Measurements from ENCODE around the gene ENPP4.
"Not testable (repeated sequence)": the region's sequence is repeated elsewhere in the genome, so short reads cannot be mapped to it uniquely, and the experiment has no call there.

ENPP4 gene

GRCh38 chr6:46129291-46129628 is 529 bp upstream of the ENPP4 start:
- H3K4me1 ChIP-seq (ENCODE audit: control insufficient read depth, insufficient read depth, low read length) = no peaks in the 10 kb centered on the region
- H3K9me3 ChIP-seq (ENCODE audit: control insufficient read depth, insufficient read depth, low read depth, low read length) = no peaks in the 10 kb centered on the region
- peak; percentile 31; the same call in 1 of the 2 replicates for TF ChIP-seq ZEB2 (tag by site-specific recombination; IDR thresholded peaks at IDR 0.05)
- TF ChIP-seq ZNF2 (tag by site-specific recombination; IDR thresholded peaks at IDR 0.05) = 0 out of 2 replicates have a peak, but pooled peaks have one; percentile 33
- TF ChIP-seq ZNF629 (tag by site-specific recombination; IDR thresholded peaks at IDR 0.05) = 0 out of 2 replicates have a peak, but pooled peaks have one; percentile 12
- TF ChIP-seq ZBTB8A (tag by site-specific recombination; IDR thresholded peaks at IDR 0.05) = no peak
- TF ChIP-seq ZBTB1 (tag by site-specific recombination; IDR thresholded peaks at IDR 0.05) = no peak
- TF ChIP-seq SP7 (tag by site-specific recombination; IDR thresholded peaks at IDR 0.05) = 0 out of 2 replicates have a peak, but pooled peaks have one; percentile 5
- TF ChIP-seq MEIS1 (CRISPR knock-in tag; IDR thresholded peaks at IDR 0.05; ENCODE audit: borderline replicate concordance) = no peak
- no peak for TF ChIP-seq HOXA7 (CRISPR knock-in tag; IDR thresholded peaks at IDR 0.05; ENCODE audit: borderline replicate concordance)
- TF ChIP-seq ZNF670 (tag by site-specific recombination; IDR thresholded peaks at IDR 0.05; ENCODE audit: low read depth) = no peak
- no peak for TF ChIP-seq ZNF530 (tag by site-specific recombination; IDR thresholded peaks at IDR 0.05; ENCODE audit: low read depth)
- TF ChIP-seq ZNF830 (tag by site-specific recombination; IDR thresholded peaks at IDR 0.05; ENCODE audit: low read depth) = no peak
- CTCF ChIA-PET = interaction anchor here (0.5 to 3.3 kb wide), 7 partner anchors 39 to 252 kb away, joined by 3 to 14 read pairs (median 4); no protein-coding TSS in a partner anchor
- H3K36me3 ChIP-seq (ENCODE audit: control insufficient read depth in 2 of 2, insufficient read depth in 1 of 2, low read length in 2 of 2) = no peaks in the 10 kb centered on the region
- POLR2A ChIA-PET = interaction anchor here (0.9 to 1.8 kb wide), 6 partner anchors 10 to 217 kb away, joined by 3 to 12 read pairs (median 4); partner anchors contain the start of gene ENPP5
- H3K27ac ChIP-seq (ENCODE audit: extremely low read depth, low read depth, low read length) = no peak overlapping the region
- H3K4me3 ChIP-seq (ENCODE audit: low read depth, low read length) = peak overlapping the region; percentile 88

DNA sequence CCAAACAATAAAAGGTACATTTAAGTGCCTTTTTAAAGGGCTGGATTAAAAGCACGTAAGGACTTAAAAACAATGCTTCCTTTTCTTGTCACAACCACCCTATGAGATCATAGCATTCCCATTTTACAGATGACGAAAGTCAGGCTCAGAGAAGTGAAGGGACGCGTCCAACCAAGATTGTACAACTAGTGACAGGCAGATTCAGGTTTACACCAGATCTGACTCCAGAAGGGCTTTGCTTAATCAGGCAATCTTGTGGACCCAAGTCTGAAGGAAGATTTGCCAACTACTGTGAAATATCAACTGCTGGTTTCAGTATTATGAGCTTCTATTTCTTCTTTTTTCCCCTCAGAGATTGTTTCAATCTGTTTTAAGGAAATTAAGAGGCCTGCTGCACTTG is 877 bp downstream of the ENPP4 start:
- POLR2A ChIA-PET = interaction anchor here (0.7 kb wide), 1 partner anchor 55 kb away, joined by 4 read pairs; no protein-coding TSS in a partner anchor

GRCh38 chr6:46131291-46131690 is 1.5 kb downstream of the ENPP4 start:
- H3K9me3 ChIP-seq (ENCODE audit: control insufficient read depth, insufficient read depth, low read depth, low read length); H3K27ac ChIP-seq (ENCODE audit: extremely low read depth, low read depth, low read length); H3K4me1 ChIP-seq (ENCODE audit: control insufficient read depth, insufficient read depth, low read length); H3K4me3 ChIP-seq (ENCODE audit: low read depth, low read length); H3K36me3 ChIP-seq (ENCODE audit: control insufficient read depth in 2 of 2, insufficient read depth in 1 of 2, low read length in 2 of 2); POLR2A ChIA-PET: not testable (repeated sequence)
- CTCF ChIA-PET = interaction anchor here (0.7 kb wide), 1 partner anchor 808 kb away, joined by 3 read pairs; no protein-coding TSS in a partner anchor
- TF ChIP-seq, protein P1, sequence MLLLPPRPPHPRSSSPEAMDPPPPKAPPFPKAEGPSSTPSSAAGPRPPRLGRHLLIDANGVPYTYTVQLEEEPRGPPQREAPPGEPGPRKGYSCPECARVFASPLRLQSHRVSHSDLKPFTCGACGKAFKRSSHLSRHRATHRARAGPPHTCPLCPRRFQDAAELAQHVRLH (tag by site-specific recombination; IDR thresholded peaks at IDR 0.05) = 0 out of 2 replicates have a peak, but pooled peaks have one; percentile 39
- peak; percentile 92 for TF ChIP-seq ZNF146 (tag by site-specific recombination; IDR thresholded peaks at IDR 0.05)

More for the DNA sequence above, 877 bp downstream of the ENPP4 start:
- H3K36me3 ChIP-seq (ENCODE audit: control insufficient read depth in 2 of 2, insufficient read depth in 1 of 2, low read length in 2 of 2) = no peaks in the 10 kb centered on the region
- H3K4me3 ChIP-seq (ENCODE audit: low read depth, low read length) = peak overlapping the region; percentile 88
- H3K4me1 ChIP-seq (ENCODE audit: control insufficient read depth, insufficient read depth, low read length) = no peaks in the 10 kb centered on the region
- no peak overlapping the region for H3K27ac ChIP-seq (ENCODE audit: extremely low read depth, low read depth, low read length)
- no peaks in the 10 kb centered on the region for H3K9me3 ChIP-seq (ENCODE audit: control insufficient read depth, insufficient read depth, low read depth, low read length)
- CTCF ChIA-PET = interaction anchor here (0.7 to 3.3 kb wide), 3 partner anchors 40 to 807 kb away, joined by 3 to 14 read pairs (median 4); no protein-coding TSS in a partner anchor
- no peak for TF ChIP-seq YY2 (tag by site-specific recombination; IDR thresholded peaks at IDR 0.05)
- TF ChIP-seq KLF7 (tag by site-specific recombination; IDR thresholded peaks at IDR 0.05; ENCODE audit: borderline replicate concordance) = no peak
- 0 out of 2 replicates have a peak, but pooled peaks have one; percentile 33 for TF ChIP-seq ZFP69B (tag by site-specific recombination; IDR thresholded peaks at IDR 0.05)

DNA sequence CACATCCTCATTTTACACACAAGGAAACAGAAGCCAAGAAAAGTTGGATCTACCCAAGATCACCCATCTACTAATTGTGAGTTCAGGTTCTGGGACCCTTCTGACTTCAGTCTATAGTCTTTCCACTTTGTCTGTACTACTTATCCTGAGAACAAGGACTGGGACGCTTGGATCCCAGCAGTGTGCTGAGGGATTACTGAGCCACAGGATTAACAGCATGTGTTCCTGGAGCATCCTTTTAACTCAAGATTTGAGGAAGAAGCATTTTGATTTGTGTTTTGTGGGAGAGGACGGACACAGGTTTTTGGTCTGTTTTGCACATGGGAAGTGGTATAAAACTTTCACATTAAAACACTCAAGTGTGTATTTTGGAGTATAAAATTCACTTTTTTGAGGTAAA is 4.4 kb downstream of the ENPP4 start:
- POLR2A ChIA-PET = no interaction called here
- Histone ChIP-seq H3K4me3 (ENCODE audit: low read depth, low read length) (no peak overlapping the region), H3K36me3 (ENCODE audit: control insufficient read depth in 2 of 2, insufficient read depth in 1 of 2, low read length in 2 of 2) (no peaks in the 10 kb centered on the region), H3K9me3 (ENCODE audit: control insufficient read depth, insufficient read depth, low read depth, low read length) (no peaks in the 10 kb centered on the region), H3K4me1 (ENCODE audit: control insufficient read depth, insufficient read depth, low read length) (no peaks in the 10 kb centered on the region), H3K27ac (ENCODE audit: extremely low read depth, low read depth, low read length) (no peak overlapping the region)
- CTCF ChIA-PET = no interaction called here
- TF ChIP-seq ZNF391 (tag by site-specific recombination; IDR thresholded peaks at IDR 0.05; ENCODE audit: borderline replicate concordance, low read depth) = no peak
- TF ChIP-seq ZNF292 (tag by site-specific recombination; IDR thresholded peaks at IDR 0.05; ENCODE audit: borderline replicate concordance, low read depth) = no peak
- no peak for TF ChIP-seq ZNF843 (tag by site-specific recombination; IDR thresholded peaks at IDR 0.05)
- no peak for TF ChIP-seq KLF8 (tag by site-specific recombination; IDR thresholded peaks at IDR 0.05)
- TF ChIP-seq, protein P2, sequence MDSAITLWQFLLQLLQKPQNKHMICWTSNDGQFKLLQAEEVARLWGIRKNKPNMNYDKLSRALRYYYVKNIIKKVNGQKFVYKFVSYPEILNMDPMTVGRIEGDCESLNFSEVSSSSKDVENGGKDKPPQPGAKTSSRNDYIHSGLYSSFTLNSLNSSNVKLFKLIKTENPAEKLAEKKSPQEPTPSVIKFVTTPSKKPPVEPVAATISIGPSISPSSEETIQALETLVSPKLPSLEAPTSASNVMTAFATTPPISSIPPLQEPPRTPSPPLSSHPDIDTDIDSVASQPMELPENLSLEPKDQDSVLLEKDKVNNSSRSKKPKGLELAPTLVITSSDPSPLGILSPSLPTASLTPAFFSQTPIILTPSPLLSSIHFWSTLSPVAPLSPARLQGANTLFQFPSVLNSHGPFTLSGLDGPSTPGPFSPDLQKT (IDR thresholded peaks at IDR 0.05; ENCODE audit: borderline replicate concordance, low read depth, low read length) = no peak
- TF ChIP-seq ZNF138 (tag by site-specific recombination; IDR thresholded peaks at IDR 0.05; ENCODE audit: borderline replicate concordance) = no peak
- no peak for TF ChIP-seq ZNF2 (tag by site-specific recombination; IDR thresholded peaks at IDR 0.05)
- no peak for TF ChIP-seq SP7 (tag by site-specific recombination; IDR thresholded peaks at IDR 0.05)
- TF ChIP-seq, protein P3, sequence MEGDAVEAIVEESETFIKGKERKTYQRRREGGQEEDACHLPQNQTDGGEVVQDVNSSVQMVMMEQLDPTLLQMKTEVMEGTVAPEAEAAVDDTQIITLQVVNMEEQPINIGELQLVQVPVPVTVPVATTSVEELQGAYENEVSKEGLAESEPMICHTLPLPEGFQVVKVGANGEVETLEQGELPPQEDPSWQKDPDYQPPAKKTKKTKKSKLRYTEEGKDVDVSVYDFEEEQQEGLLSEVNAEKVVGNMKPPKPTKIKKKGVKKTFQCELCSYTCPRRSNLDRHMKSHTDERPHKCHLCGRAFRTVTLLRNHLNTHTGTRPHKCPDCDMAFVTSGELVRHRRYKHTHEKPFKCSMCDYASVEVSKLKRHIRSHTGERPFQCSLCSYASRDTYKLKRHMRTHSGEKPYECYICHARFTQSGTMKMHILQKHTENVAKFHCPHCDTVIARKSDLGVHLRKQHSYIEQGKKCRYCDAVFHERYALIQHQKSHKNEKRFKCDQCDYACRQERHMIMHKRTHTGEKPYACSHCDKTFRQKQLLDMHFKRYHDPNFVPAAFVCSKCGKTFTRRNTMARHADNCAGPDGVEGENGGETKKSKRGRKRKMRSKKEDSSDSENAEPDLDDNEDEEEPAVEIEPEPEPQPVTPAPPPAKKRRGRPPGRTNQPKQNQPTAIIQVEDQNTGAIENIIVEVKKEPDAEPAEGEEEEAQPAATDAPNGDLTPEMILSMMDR (tag by site-specific recombination; IDR thresholded peaks at IDR 0.05) = no peak
